Loucy (cell line): ENCODE data around the gene ZNF536.
"Not testable (repeated sequence)": the region's sequence is repeated elsewhere in the genome, so short reads cannot be mapped to it uniquely, and the experiment has no call there.

Experiments
- H2AFZ ChIP-seq: fragments of 200-600 bp; sonication (generic); 2 replicates; pipeline ENCODE4 v1.6.0; 2016; ENCODE audit warnings: antibody characterized with exemption, mild to moderate bottlenecking, low read length, moderate library complexity
- H3F3A ChIP-seq: fragments of 200-600 bp; 2 replicates; pipeline ENCODE4 v1.6.0; 2016; ENCODE audit warnings: antibody characterized with exemption, low read depth, mild to moderate bottlenecking
- H3K27me3 ChIP-seq: fragments of 200-600 bp; sonication (generic); 2 replicates; pipeline ENCODE4 v1.6.1; 2014; ENCODE audit warnings: low read length, mild to moderate bottlenecking; ENCODE audit not compliant: insufficient read depth, poor library complexity, severe bottlenecking
- H3K36me3 ChIP-seq: fragments of 200-600 bp; sonication (generic); 2 replicates; pipeline ENCODE4 v1.6.1; 2016; ENCODE audit warnings: low read length; ENCODE audit not compliant: insufficient read depth
- H3K4me1 ChIP-seq: fragments of 200-600 bp; sonication (generic); 2 replicates; pipeline ENCODE4 v1.5.1; 2014; ENCODE audit warnings: low read length, mild to moderate bottlenecking; ENCODE audit not compliant: insufficient read depth, poor library complexity, severe bottlenecking
- H3K4me2 ChIP-seq: fragments of 200-600 bp; sonication (generic); 2 replicates; pipeline ENCODE4 v1.6.0; 2014; ENCODE audit warnings: antibody characterized with exemption, low read length, low read depth, mild to moderate bottlenecking; ENCODE audit not compliant: poor library complexity, severe bottlenecking
- H3K4me3 ChIP-seq: fragments of 200-600 bp; sonication (generic); 2 replicates; pipeline ENCODE4 v1.5.1; 2014; ENCODE audit warnings: low read length, mild to moderate bottlenecking, mixed read lengths; ENCODE audit not compliant: poor library complexity, severe bottlenecking
- H3K79me2 ChIP-seq: fragments of 200-600 bp; sonication (generic); 2 replicates; pipeline ENCODE4 v1.6.1; 2014; ENCODE audit warnings: low read length; ENCODE audit not compliant: insufficient read depth
- H3K9ac ChIP-seq: fragments of 200-600 bp; sonication (generic); 2 replicates; pipeline ENCODE4 v1.6.0; 2014; ENCODE audit warnings: mild to moderate bottlenecking, low read depth, low read length, moderate library complexity; ENCODE audit not compliant: poor library complexity, severe bottlenecking
- H3K9me2 ChIP-seq: fragments of 200-600 bp; sonication (generic); replicated peaks from 2 replicates; pipeline ENCODE4 v1.6.1; 2016; ENCODE audit warnings: low read depth, low read length, mixed read lengths
- H3K9me3 ChIP-seq: fragments of 200-600 bp; sonication (generic); 2 replicates; pipeline ENCODE4 v1.6.1; 2014; ENCODE audit warnings: mild to moderate bottlenecking, antibody characterized with exemption, low read length, low read depth; ENCODE audit not compliant: insufficient read depth
- H4K20me1 ChIP-seq: fragments of 200-600 bp; sonication (generic); 2 replicates; pipeline ENCODE4 v1.6.0; 2014; ENCODE audit warnings: antibody characterized with exemption, low read length, mild to moderate bottlenecking; ENCODE audit not compliant: insufficient read depth, poor library complexity, severe bottlenecking
- CTCF ChIP-seq: fragments of 200-600 bp; sonication (generic); conservative IDR thresholded peaks from 2 replicates; pipeline ENCODE4 v1.5.1; 2014; ENCODE audit warnings: mild to moderate bottlenecking, antibody characterized with exemption, low read length
- EZH2phosphoT487 ChIP-seq: fragments of 200-600 bp; IDR thresholded peaks from 2 replicates; pipeline ENCODE4 v1.6.1; 2018; ENCODE audit warnings: antibody characterized with exemption, mild to moderate bottlenecking, moderate library complexity, borderline replicate concordance

Gene ZNF536

GRCh38 chr19:30411714-30412113, 39.5 kb downstream of the ZNF536 start:
- Histone ChIP-seq H3K4me1 (no peaks in the 10 kb centered on the region), H4K20me1 (no peaks in the 10 kb centered on the region), H3K27me3 (no peaks in the 10 kb centered on the region), H3K9me3 (no peaks in the 10 kb centered on the region), H3K9me2 (no peaks in the 10 kb centered on the region), H2AFZ (no peak overlapping the region), H3K4me2 (no peak overlapping the region), H3K79me2 (no peaks in the 10 kb centered on the region), H3F3A (no peaks in the 10 kb centered on the region), H3K4me3 (no peak overlapping the region), H3K9ac (no peak overlapping the region), H3K36me3 (no peaks in the 10 kb centered on the region)
- TF ChIP-seq EZH2phosphoT487 = no peak
- TF ChIP-seq CTCF = no peak

- no peak overlapping the region for H3K4me3 ChIP-seq
- H3K79me2 ChIP-seq = no peaks in the 10 kb centered on the region
- H2AFZ ChIP-seq = no peak overlapping the region
- H3K9me3 ChIP-seq = no peaks in the 10 kb centered on the region
- H3K9ac ChIP-seq = no peak overlapping the region
- no peaks in the 10 kb centered on the region for H3K36me3 ChIP-seq
- H3K27me3 ChIP-seq = no peaks in the 10 kb centered on the region
- H3F3A ChIP-seq = no peaks in the 10 kb centered on the region
- H4K20me1 ChIP-seq = no peaks in the 10 kb centered on the region
- no peaks in the 10 kb centered on the region for H3K4me1 ChIP-seq
- no peaks in the 10 kb centered on the region for H3K9me2 ChIP-seq
- TF ChIP-seq EZH2phosphoT487 (no peak), CTCF (no peak)
- no peak overlapping the region for H3K4me2 ChIP-seq
Measured at GRCh38 chr19:30416375-30416774, 44.2 kb downstream of the ZNF536 start.

- not testable (repeated sequence) for H3K36me3 ChIP-seq, H4K20me1 ChIP-seq, H3F3A ChIP-seq, H3K9me2 ChIP-seq, H3K9ac ChIP-seq, H2AFZ ChIP-seq, H3K9me3 ChIP-seq, H3K4me2 ChIP-seq, H3K4me3 ChIP-seq, H3K27me3 ChIP-seq, H3K79me2 ChIP-seq, H3K4me1 ChIP-seq
Measured at GRCh38 chr19:30417166-30417565, 45.0 kb downstream of the ZNF536 start.

- Histone ChIP-seq H2AFZ (no peak overlapping the region), H3K9me3 (no peaks in the 10 kb centered on the region), H3K36me3 (no peaks in the 10 kb centered on the region), H3K9ac (no peak overlapping the region), H3K9me2 (no peaks in the 10 kb centered on the region), H3K79me2 (no peaks in the 10 kb centered on the region), H3K4me1 (no peaks in the 10 kb centered on the region), H3K4me2 (no peak overlapping the region), H3K27me3 (no peaks in the 10 kb centered on the region), H4K20me1 (no peaks in the 10 kb centered on the region), H3K4me3 (no peak overlapping the region), H3F3A (no peaks in the 10 kb centered on the region)
- TF ChIP-seq CTCF = no peak
- TF ChIP-seq EZH2phosphoT487 = no peak
Measured at GRCh38 chr19:30419568-30420180, 47.5 kb downstream of the ZNF536 start.
